Mesendoderm (in vitro differentiated cells): Measurements from ENCODE around the gene KRT86.

Experiments
- DNase-seq: peaks from one replicate; pipeline ENCODE4 v3.0.0; 2013
- H2AK5ac ChIP-seq: 2 replicates; pipeline ENCODE4 v1.6.1; 2013; ENCODE audit warnings: low read length, inconsistent platforms
- H2BK120ac ChIP-seq: 2 replicates; pipeline ENCODE4 v1.6.1; 2013; ENCODE audit warnings: low read depth, mild to moderate bottlenecking, low read length, moderate library complexity, mixed read lengths
- H2BK15ac ChIP-seq: replicated peaks from 2 replicates; pipeline ENCODE4 v1.6.1; 2013; ENCODE audit warnings: low read depth, mild to moderate bottlenecking, moderate library complexity
- H2BK5ac ChIP-seq: 2 replicates; pipeline ENCODE4 v1.6.1; 2013; ENCODE audit warnings: low read length, inconsistent platforms
- H3K18ac ChIP-seq: 2 replicates; pipeline ENCODE4 v1.6.1; 2013; ENCODE audit warnings: mild to moderate bottlenecking, low read length, mixed read lengths
- H3K23ac ChIP-seq: one replicate; pipeline ENCODE4 v1.6.1; 2013; ENCODE audit warnings: low read length
- H3K27ac ChIP-seq: 2 replicates; pipeline ENCODE4 v1.5.1; 2013; ENCODE audit warnings: low read depth, mild to moderate bottlenecking, inconsistent platforms, low read length, moderate library complexity
- H3K27me3 ChIP-seq: 2 replicates; pipeline ENCODE4 v1.6.1; 2013; ENCODE audit warnings: low read length, control low read depth, mild to moderate bottlenecking, inconsistent platforms; ENCODE audit not compliant: insufficient read depth, poor library complexity
- H3K36me3 ChIP-seq: 2 replicates; pipeline ENCODE4 v1.6.1; 2013; ENCODE audit warnings: low read length, inconsistent platforms; ENCODE audit not compliant: control insufficient read depth, insufficient read depth
- H3K4ac ChIP-seq: one replicate; pipeline ENCODE4 v1.6.1; 2013; ENCODE audit warnings: low read depth, mild to moderate bottlenecking, low read length, moderate library complexity
- H3K4me1 ChIP-seq: 2 replicates; pipeline ENCODE4 v1.6.1; 2013; ENCODE audit warnings: low read depth, low read length, inconsistent platforms; ENCODE audit not compliant: control insufficient read depth
- H3K4me2 ChIP-seq: 2 replicates; pipeline ENCODE4 v1.6.1; 2013; ENCODE audit warnings: low read length
- H3K4me3 ChIP-seq: 2 replicates; pipeline ENCODE4 v1.5.1; 2013; ENCODE audit warnings: mild to moderate bottlenecking, low read length
- H3K56ac ChIP-seq: one replicate; pipeline ENCODE4 v1.6.1; 2013; ENCODE audit warnings: low read length
- H3K79me1 ChIP-seq: 2 replicates; pipeline ENCODE4 v1.6.1; 2013; ENCODE audit warnings: low read length, inconsistent platforms
- H3K79me2 ChIP-seq: 2 replicates; pipeline ENCODE4 v1.6.1; 2013; ENCODE audit warnings: mild to moderate bottlenecking, low read length; ENCODE audit not compliant: control insufficient read depth, insufficient read depth
- H3K9ac ChIP-seq: 2 replicates; pipeline ENCODE4 v1.6.1; 2013; ENCODE audit warnings: low read length, inconsistent platforms
- H4K5ac ChIP-seq: one replicate; pipeline ENCODE4 v1.6.1; 2013; ENCODE audit warnings: low read length
- H4K8ac ChIP-seq: one replicate; pipeline ENCODE4 v1.6.1; 2013; ENCODE audit warnings: low read depth, mild to moderate bottlenecking, control low read depth, low read length, moderate library complexity
- WGBS: extraction: QIAGEN DNeasy Blood & Tissue Kit; methylation state at CpG from one replicate; pipeline ENCODE4 v1.1.7; 2013; ENCODE audit warnings: low lambda C conversion rate, missing lambda C conversion rate; ENCODE audit not compliant: insufficient coverage; ENCODE audit errors: extremely low coverage; 5-methylcytosine and 5-hydroxymethylcytosine counted together

The KRT86 gene

GRCh38 chr12:52242442-52243258, 31.8 kb upstream of the KRT86 start:
- H3K56ac ChIP-seq = no peak overlapping the region
- no peak overlapping the region for H2BK15ac ChIP-seq
- H3K27me3 ChIP-seq = no peaks in the 10 kb centered on the region
- H2BK5ac ChIP-seq = no peak overlapping the region
- no peak overlapping the region for H3K4me2 ChIP-seq
- no peak overlapping the region for H2AK5ac ChIP-seq
- H3K23ac ChIP-seq = no peak overlapping the region
- no peaks in the 10 kb centered on the region for H3K79me2 ChIP-seq
- no peak for DNase-seq
- no peak overlapping the region for H3K27ac ChIP-seq
- no peak overlapping the region for H3K4ac ChIP-seq
- H3K9ac ChIP-seq = no peak overlapping the region
- no peaks in the 10 kb centered on the region for H3K79me1 ChIP-seq
- no CpG with 5 or more reads among the region's 11 CpGs for WGBS
- no peak overlapping the region for H2BK120ac ChIP-seq
- H3K36me3 ChIP-seq = no peaks in the 10 kb centered on the region
- no peak overlapping the region for H3K18ac ChIP-seq
- no peak overlapping the region for H4K5ac ChIP-seq
- H3K4me1 ChIP-seq = no peaks in the 10 kb centered on the region
- no peak overlapping the region for H3K4me3 ChIP-seq
- H4K8ac ChIP-seq = no peak overlapping the region

- H3K4me2 ChIP-seq = no peak overlapping the region
- H4K8ac ChIP-seq = no peak overlapping the region
- H3K4ac ChIP-seq = no peak overlapping the region
- H2AK5ac ChIP-seq = no peak overlapping the region
- WGBS = no CpG with 5 or more reads among the region's 5 CpGs
- H2BK5ac ChIP-seq = no peak overlapping the region
- H3K4me1 ChIP-seq = no peaks in the 10 kb centered on the region
- H3K79me2 ChIP-seq = no peaks in the 10 kb centered on the region
- H3K4me3 ChIP-seq = no peak overlapping the region
- H3K27me3 ChIP-seq = no peaks in the 10 kb centered on the region
- no peak overlapping the region for H3K56ac ChIP-seq
- no peaks in the 10 kb centered on the region for H3K36me3 ChIP-seq
- no peak overlapping the region for H3K27ac ChIP-seq
- no peaks in the 10 kb centered on the region for H3K79me1 ChIP-seq
- H3K9ac ChIP-seq = no peak overlapping the region
- no peak overlapping the region for H3K23ac ChIP-seq
- H4K5ac ChIP-seq = no peak overlapping the region
- no peak overlapping the region for H3K18ac ChIP-seq
- H2BK15ac ChIP-seq = no peak overlapping the region
- no peak for DNase-seq
- H2BK120ac ChIP-seq = no peak overlapping the region
These were observed 31.1 kb upstream of the KRT86 start for GRCh38 chr12:52243259-52243855.

- Histone ChIP-seq H2BK15ac (no peak overlapping the region), H4K8ac (no peak overlapping the region), H3K27me3 (no peaks in the 10 kb centered on the region), H2BK120ac (no peak overlapping the region), H4K5ac (no peak overlapping the region), H3K23ac (no peak overlapping the region), H3K4me2 (no peak overlapping the region), H3K4me3 (no peak overlapping the region), H3K4me1 (no peaks in the 10 kb centered on the region), H3K18ac (no peak overlapping the region), H3K79me2 (no peaks in the 10 kb centered on the region), H2AK5ac (no peak overlapping the region), H3K79me1 (no peaks in the 10 kb centered on the region), H3K36me3 (no peaks in the 10 kb centered on the region), H3K9ac (no peak overlapping the region), H3K4ac (no peak overlapping the region), H3K56ac (no peak overlapping the region), H2BK5ac (no peak overlapping the region), H3K27ac (no peak overlapping the region)
- DNase-seq = no peak
- WGBS = no CpG with 5 or more reads among the region's 12 CpGs
These were observed 30.4 kb upstream of the KRT86 start for GRCh38 chr12:52243856-52244614.

DNA sequence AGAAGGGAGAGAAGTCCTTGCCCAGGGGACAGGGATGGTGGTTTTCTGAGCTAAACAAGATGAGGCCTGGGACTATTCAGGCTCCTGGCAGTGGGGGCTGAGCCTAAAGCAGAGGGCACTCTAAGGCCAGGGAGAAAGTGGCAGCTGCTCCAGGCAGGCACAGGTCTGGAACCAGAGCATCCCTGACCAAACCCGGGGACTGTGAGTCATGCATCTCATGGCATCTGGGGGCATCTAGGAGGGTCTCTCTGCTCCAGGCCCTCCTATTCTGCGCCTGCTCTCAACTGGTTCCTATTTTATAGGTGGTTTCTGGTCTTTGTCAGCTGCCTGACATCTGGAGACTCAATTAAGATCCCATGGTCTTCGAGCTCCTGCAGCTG, 29.8 kb upstream of the KRT86 start:
- H2BK15ac ChIP-seq = no peak overlapping the region
- no peaks in the 10 kb centered on the region for H3K4me1 ChIP-seq
- H3K4me2 ChIP-seq = no peak overlapping the region
- H3K27me3 ChIP-seq = peaks cover under 1% of the 10 kb centered on the region
- no CpG with 5 or more reads among the region's 3 CpGs for WGBS
- H2AK5ac ChIP-seq = no peak overlapping the region
- H3K18ac ChIP-seq = no peak overlapping the region
- H4K5ac ChIP-seq = no peak overlapping the region
- no peaks in the 10 kb centered on the region for H3K79me1 ChIP-seq
- no peak overlapping the region for H3K9ac ChIP-seq
- no peak overlapping the region for H2BK120ac ChIP-seq
- no peak overlapping the region for H2BK5ac ChIP-seq
- H3K4ac ChIP-seq = no peak overlapping the region
- no peaks in the 10 kb centered on the region for H3K79me2 ChIP-seq
- H3K27ac ChIP-seq = no peak overlapping the region
- no peak overlapping the region for H3K4me3 ChIP-seq
- H4K8ac ChIP-seq = no peak overlapping the region
- DNase-seq = no peak
- H3K36me3 ChIP-seq = no peaks in the 10 kb centered on the region
- no peak overlapping the region for H3K23ac ChIP-seq
- no peak overlapping the region for H3K56ac ChIP-seq

- H3K56ac ChIP-seq = no peak overlapping the region
- no peak overlapping the region for H3K23ac ChIP-seq
- H2BK5ac ChIP-seq = no peak overlapping the region
- H4K8ac ChIP-seq = no peak overlapping the region
- no peak for DNase-seq
- no peaks in the 10 kb centered on the region for H3K4me1 ChIP-seq
- H3K4me3 ChIP-seq = no peak overlapping the region
- H2AK5ac ChIP-seq = no peak overlapping the region
- H3K4me2 ChIP-seq = no peak overlapping the region
- peaks cover 6% of the 10 kb centered on the region for H3K27me3 ChIP-seq
- no peak overlapping the region for H3K9ac ChIP-seq
- no peak overlapping the region for H4K5ac ChIP-seq
- no peak overlapping the region for H3K4ac ChIP-seq
- H2BK15ac ChIP-seq = no peak overlapping the region
- H2BK120ac ChIP-seq = no peak overlapping the region
- no peak overlapping the region for H3K18ac ChIP-seq
- no CpG with 5 or more reads among the region's 20 CpGs for WGBS
- H3K36me3 ChIP-seq = no peaks in the 10 kb centered on the region
- no peak overlapping the region for H3K27ac ChIP-seq
- no peaks in the 10 kb centered on the region for H3K79me2 ChIP-seq
- H3K79me1 ChIP-seq = no peaks in the 10 kb centered on the region
These were observed 29.0 kb upstream of the KRT86 start for GRCh38 chr12:52245259-52245961.
